DMS79 (cell line): ENCODE data around the gene IL15RA.

Experiments used
- DNase-seq: peaks from one replicate; lab custom pipeline; 2025; lab: John Stamatoyannopoulos, UW

The IL15RA gene

GRCh38 chr10:5977471-5978229 lies at the start of gene IL15RA:
IL15RA (minus strand) TSS chr10:5977543; CDS start chr10:5977492, 51 bp downstream.
- no peak for DNase-seq

GRCh38 chr10:6025683-6026255 lies 48.4 kb upstream of the IL15RA start:
- DNase-seq, result no peak

- DNase-seq, result no peak
Observed at GRCh38 chr10:6024334-6024682, 47.0 kb upstream of the IL15RA start.

- no peak for DNase-seq
Observed at GRCh38 chr10:6023661-6024333, 46.5 kb upstream of the IL15RA start.

GRCh38 chr10:6022660-6023059 lies 45.3 kb upstream of the IL15RA start:
- no peak for DNase-seq

GRCh38 chr10:6020826-6021225 lies 43.5 kb upstream of the IL15RA start:
- no peak for DNase-seq

- DNase-seq, result no peak
Observed at GRCh38 chr10:6019796-6020195, 42.5 kb upstream of the IL15RA start.

GRCh38 chr10:6019010-6019782 lies 41.9 kb upstream of the IL15RA start:
- no peak for DNase-seq

GRCh38 chr10:6018422-6018821 lies 41.1 kb upstream of the IL15RA start:
- DNase-seq, result no peak

- DNase-seq, result no peak
Observed at GRCh38 chr10:6017781-6018354, 40.5 kb upstream of the IL15RA start.

GRCh38 chr10:6014241-6014761 lies 37.0 kb upstream of the IL15RA start:
- DNase-seq, result no peak

- no peak for DNase-seq
Observed at GRCh38 chr10:6013413-6014192, 36.3 kb upstream of the IL15RA start.

- DNase-seq, result no peak
Observed at GRCh38 chr10:6012121-6012905, 35.0 kb upstream of the IL15RA start.

GRCh38 chr10:6011558-6011957 lies 34.2 kb upstream of the IL15RA start:
- no peak for DNase-seq

GRCh38 chr10:6010569-6010968 lies 33.2 kb upstream of the IL15RA start:
- no peak for DNase-seq

- no peak for DNase-seq
Observed at GRCh38 chr10:6009961-6010360, 32.6 kb upstream of the IL15RA start.

- DNase-seq, result no peak
Observed at GRCh38 chr10:6009150-6009549, 31.8 kb upstream of the IL15RA start.

GRCh38 chr10:6008497-6009142 lies 31.3 kb upstream of the IL15RA start:
- no peak for DNase-seq

GRCh38 chr10:6006991-6007390 lies 29.6 kb upstream of the IL15RA start:
- DNase-seq, result no peak

- no peak for DNase-seq
Observed at GRCh38 chr10:6006546-6006945, 29.2 kb upstream of the IL15RA start.
